HG03175 (cell line): Measurements from ENCODE around the gene KSR2.

ENCODE experiments used
- ATAC-seq: cut with Tn5 transposase; IDR thresholded peaks from one replicate; pipeline ENCODE4 v1.9.1; 2021; ENCODE audit warnings: mild to moderate bottlenecking, moderate library complexity; ENCODE audit not compliant: unreplicated experiment

Gene KSR2

DNA sequence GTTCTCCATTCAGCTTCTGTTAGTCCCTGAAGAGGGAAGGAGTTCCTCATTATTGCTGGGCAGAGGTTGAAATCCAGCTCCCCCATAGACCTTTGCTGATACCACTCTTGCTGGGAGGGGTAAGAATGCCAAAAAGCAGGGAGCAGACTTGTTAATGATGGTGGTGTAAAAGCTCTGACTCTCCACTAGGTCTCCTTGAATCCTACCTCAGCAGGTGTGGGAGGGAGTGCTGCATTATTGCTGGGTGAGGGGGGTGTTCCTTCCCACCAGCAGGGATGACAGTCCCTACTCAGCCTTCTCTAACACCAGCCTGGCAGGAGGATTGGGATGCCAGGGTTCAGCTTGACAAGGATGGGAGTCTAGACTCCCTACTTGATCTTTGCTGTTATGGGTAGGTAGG, 421.6 kb downstream of the KSR2 start:
- no peak for ATAC-seq

DNA sequence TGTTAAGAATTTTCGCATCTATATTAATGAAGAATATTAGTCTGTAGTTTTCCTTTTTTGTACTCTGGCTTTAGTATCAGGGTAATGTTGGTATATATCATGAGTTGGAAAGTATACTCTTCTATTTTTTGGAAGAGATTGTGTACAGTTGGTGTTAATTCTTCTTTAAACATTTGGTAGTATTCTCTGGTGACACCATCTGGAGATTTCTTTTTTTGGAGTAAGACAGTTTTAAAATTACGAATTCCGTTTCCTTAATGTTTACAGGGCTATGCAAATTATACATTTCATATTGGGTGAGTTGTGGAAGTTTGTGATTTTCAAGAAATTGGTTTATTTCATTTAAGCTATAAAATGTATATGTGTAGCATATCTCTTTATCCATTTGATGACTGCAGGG, 423.6 kb downstream of the KSR2 start:
- no peak for ATAC-seq

DNA sequence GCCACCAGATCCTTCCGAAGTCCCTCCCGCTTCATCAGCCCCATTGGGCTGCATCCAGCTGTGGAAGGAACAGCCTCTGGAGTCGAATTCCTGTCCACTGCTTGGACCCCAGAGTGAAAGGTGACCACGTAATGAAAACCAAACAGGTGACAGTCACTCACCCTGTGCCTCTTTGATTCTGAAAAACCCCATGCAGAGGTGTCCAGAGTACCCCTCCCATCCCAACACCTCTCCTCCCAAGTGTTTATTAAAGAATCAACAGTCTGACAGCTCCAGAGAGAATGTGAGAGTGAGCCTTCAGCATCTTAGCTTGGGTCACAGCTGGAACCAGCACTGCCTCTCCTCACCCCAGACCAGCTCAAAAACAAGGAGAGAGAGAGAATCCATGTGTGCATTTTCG, 428.8 kb downstream of the KSR2 start:
- no peak for ATAC-seq

DNA sequence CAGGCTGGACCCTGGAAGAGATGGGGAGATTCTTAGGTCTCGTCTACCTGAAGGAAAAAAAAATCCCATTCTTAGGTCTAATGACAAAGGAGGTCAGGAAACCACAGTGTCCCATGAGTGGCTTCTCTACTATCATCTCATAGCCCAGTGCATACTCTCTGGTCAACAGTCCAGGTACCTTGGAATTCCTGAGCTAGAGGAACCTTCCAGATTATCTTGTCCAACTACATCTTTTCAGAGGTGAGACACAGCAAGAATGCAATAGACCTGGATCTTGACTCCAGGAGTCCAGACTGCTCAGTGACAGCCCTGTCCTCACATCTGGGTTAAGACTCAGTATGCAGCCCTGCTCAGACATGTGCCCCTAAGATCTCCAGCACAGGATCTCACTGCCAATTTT, 429.9 kb downstream of the KSR2 start:
- no peak for ATAC-seq

DNA sequence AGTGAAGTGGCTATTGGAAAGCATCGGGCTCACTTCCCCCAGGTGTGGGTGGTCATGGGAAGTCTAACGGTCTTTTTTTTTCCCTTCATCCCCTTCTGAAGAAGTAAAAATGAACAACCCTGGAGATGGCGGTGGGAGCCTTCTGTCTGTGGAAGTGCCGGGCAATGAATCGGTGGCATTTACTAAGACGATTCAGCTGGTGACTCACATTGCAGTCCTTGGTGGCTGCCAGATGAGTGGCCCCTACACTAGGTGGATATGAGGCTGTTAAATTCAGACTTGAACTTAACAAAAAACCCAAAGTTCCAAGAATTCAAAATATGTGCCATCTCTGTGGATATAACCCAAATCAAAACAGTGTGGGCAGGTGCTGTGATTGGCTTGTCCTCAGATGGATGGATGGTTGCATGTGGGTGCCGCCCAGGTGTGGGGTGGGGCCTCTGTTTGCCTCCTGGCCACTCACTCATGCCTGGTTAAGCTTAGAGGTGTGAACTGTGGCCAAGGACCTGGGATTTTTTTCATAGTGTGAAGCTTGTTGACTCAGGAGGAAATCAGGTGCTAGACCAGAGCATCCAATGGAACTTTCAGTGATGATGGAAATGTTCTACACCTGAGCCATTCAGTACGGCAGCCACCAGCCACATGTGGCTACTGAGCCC, 430.6 kb downstream of the KSR2 start:
- ATAC-seq: no peak

DNA sequence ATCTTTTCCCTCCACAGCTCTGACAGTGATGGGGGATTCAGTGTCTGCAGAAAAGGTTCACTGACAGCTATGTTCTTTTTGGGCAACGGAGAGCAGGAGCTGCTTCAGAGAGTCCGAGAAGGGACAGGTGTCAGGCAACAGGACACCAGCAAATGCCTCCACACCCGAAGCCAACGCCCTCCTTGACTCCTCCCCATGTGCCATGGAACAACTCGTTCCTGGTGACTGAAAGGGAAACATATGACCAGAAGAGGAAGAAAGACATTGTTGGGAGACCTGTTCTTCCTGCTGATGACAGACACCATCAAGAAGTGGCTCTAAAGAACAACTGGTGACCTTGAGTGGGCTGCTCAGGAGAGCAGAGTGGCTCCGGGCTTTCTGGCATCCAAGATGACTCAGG, 435.1 kb downstream of the KSR2 start:
- ATAC-seq: no peak

DNA sequence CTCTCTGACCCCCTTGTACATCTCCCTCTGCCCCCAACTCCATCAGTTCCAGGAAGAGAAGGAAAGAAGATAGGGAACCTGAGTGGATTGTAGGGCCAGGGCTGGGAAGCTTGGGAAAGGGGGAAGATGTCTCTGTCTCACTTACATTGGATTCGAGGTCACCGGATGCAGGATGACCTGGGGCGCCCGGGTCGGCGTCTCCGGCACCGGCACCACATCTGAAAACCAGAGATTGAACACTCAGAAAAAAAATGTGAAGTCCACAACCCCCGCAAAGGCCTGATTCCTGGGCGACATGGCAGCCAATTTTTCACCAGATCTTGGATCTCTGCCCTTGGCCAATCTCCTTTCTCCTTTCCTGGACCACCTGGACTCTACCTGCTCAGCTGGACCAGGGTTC, 438.0 kb downstream of the KSR2 start:
- no peak for ATAC-seq

DNA sequence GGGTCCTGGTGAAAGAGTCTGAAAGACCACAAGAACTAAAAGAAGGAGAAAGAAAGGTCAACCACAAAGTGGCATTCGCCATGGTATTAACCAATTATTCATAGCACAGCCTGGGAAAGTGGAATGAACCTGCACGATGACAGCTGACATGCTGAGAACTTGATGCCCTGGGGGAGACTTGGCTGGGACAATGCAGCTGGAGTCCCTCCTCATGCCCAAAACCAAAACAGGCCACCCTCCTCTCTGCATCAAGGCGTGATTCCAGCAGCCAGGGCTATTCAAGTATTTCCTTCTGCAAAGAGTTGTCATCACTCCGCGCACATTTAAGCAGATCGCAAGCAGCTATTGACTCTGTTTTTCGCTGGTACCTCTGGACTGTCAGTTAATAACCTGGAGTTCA, 440.3 kb downstream of the KSR2 start:
- ATAC-seq: no peak

DNA sequence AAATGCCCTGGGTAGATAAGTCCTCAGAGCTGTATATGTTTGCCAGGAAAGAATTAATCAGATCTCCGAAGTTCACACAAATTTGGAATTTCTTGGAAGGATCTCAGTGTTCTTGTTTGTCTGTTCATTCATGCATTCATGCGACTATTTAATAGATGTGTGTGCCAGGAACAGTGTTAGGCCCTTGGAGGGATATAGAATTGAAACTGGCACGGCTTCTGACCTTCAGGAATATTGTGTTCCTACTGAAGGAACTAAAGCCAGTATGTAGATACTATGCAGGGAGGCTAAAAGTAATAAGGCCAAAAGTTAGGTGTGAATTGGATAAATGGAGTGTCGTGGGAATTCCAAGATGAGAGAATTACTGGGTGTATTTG, 441.3 kb downstream of the KSR2 start:
- no peak for ATAC-seq

DNA sequence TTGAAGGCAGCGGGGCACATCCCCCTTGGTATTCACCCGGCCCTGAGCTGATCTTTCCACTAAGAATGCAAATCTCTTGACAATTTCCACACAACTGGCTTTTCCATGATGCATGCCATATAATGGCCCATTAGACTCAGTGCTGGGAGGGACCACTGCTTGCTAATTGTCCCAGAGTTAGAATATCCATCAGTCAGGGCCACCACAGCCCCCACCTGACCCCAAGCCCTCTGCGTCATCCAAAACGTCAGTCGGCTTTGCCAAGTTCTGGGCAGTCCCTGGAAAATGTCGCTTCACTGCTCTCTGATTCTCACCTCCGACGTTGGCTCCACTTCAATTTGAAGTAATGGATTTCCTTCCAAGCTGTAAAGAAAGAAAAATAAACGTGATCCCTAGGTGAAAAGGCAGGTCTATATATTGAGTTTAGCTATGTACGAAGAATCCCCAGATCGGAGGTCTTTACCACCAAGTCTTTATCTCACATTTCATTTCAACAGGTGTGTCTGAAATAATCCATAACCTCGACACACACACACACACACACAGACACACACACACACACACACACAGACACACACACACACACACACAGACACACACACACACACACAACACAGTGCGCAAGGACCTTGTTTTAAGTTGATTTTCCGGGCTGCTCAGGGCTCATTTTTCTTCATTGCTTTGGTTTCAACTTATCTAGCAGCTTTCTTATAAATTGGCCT, 441.9 kb downstream of the KSR2 start:
- ATAC-seq: no peak

DNA sequence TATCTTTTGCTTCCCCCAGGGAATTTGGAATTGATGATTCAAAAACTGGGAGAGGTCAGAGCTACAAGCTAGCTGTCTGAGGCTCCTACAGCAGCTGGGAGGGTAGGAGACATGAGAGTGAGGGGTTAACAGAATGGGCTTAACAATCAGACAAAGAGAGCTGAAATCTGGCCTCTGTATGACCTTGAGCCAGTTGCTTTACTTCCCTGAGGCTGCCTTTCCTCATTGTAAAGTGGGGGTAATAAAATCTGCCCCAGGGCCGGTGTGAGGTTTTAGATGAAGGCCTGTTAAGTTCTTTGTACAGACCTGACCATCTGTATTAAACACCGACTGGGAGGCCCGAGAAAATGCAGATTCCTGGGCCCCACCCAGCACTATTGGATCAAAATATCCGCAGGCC, 443.0 kb downstream of the KSR2 start:
- no peak for ATAC-seq

DNA sequence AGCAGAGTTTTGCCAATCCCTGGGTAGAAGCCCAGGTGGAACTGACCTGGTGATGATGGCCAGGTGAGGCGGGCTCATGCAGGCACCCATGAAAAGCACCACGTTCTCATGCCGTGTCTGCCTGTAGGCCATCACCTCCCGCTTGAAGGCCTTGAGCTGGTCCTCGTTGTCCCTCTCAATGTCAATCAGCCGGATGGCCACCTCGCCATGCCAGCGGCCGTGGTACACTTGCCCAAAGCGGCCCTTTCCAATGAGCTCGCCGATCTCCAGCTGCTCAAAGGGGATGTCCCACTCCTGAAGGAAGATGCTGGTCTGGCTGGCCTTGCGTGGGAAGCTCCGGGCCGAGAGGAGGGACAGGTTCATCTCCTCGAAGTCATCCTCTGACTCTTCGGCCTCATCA, 444.0 kb downstream of the KSR2 start:
- no peak for ATAC-seq

DNA sequence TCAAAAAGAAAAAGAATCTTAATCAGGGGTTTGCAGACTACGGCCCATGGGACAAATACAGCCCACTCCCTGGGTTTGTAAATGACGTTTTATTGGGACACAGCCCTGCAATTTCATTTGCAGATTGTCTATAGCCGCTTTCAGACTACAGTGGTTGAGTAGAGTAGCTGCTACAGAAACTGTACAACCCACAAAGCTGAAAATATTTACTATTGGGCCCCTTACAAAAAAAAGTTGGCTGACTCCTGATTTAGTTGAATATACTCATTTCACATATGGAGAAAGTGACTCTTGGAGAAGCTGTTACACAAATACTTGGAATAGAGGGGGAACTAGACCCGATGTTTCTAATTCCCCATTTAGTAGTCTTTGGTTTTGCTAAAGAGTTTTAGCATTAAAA, 444.8 kb downstream of the KSR2 start:
- no peak for ATAC-seq

DNA sequence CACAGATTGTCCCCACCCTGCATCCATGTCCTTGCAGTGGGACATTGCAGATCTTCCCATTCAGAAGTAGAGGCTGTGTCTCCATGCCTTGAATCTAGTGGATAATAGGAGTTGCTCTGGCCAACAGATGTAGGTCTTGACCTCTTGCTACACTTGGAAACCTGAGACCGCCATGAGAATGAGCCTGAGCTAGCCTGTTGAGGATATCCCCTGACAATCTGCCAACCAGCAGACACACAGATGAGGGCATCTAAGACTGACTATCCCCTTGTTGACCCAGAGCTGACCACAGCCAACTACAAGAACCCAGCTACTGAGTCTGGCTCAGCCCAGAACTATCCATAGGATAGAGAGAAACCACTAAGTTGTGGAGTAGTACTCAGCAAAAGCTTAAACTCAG, 446.2 kb downstream of the KSR2 start:
- ATAC-seq: no peak

DNA sequence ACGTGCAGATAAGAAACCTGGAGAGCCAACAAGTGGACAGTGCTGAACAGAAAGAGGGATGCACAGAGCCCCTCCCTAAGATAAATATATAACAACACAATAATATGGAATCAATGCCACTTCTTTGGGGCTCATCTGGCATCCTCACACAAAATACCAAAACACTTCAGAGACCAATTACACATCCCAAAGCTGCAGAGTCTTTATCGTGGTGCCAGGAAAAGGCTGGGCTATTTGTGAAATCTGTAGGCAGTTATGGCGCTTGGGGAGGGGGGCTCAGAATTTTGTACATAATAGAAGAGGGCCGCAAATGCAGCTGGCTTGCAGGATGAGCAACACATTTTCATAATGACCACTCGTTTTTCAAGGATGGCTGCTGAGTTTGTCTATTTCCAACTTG, 446.9 kb downstream of the KSR2 start:
- no peak for ATAC-seq

DNA sequence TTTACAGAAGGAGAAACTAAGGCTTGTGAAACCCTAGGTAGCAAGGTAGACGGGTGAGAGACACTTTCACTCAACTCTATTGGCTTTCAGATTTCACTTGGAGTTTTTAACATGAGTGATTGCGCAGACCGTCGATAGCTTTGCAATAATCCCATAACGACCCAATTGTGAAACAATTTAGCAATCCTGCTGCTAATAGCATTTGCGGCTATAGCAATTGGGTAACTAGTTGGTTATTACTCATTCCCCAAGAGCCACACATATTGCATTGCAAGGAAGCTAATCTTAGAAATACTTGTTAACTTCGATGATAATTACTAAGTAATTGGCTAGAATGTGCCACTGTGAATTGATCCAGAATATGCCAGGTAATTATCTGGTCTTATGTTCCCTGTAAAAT, 447.4 kb downstream of the KSR2 start:
- ATAC-seq: no peak

DNA sequence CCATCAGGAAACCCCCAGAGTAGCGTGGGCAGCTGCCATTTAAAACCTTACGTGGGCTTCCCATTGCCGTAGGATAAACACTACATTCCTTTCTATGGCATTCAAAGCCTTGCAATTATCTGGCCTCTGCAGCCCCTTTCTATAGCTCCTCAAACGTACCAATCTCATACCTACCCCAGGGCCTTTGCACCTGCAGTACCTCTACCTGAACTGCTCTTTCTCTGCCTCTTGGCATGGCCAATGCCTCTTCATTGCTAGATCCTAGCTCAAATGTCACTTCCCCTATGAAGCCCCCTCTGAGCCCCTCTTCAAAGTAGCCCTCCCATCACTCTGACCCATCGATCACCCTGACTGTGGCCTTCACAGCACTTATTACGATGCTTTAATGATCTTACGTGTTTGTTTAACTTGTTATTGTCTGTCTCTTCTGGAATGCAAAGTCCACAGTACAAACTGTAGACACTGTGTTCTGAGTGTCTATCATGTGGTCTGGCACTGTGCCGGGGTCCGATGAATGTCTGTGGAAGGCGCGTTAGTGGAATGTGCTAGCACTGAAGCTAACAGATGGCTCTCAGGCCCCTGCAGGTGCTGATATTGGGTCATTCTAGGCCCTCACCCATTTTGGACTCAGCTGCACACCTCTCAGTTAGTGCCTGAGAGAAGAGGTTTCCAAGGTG, 450.1 kb downstream of the KSR2 start:
- ATAC-seq: no peak

DNA sequence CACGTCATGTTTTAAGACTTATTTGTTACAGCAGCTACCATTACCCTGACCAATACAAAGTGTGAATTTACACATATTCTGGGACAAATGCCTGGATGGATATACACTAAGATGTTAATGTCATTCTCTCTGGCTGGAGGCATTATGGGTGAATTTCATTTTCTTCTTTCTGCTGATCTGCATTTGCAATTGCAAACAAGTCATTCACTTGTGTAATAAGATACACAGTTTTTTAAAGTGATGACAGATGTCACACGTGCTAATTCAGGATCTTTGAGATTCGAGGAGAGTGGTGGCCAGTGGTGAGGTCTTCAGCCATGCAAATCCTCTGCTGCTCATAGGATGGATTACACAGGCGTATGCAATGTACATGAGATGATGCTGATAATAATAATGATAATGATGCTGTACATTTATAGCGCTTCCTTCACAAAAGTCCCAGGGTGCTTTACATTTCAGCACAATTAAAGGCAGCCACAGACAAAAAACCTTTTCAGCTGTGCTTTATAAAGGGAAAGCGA, 451.5 kb downstream of the KSR2 start:
- ATAC-seq: no peak

DNA sequence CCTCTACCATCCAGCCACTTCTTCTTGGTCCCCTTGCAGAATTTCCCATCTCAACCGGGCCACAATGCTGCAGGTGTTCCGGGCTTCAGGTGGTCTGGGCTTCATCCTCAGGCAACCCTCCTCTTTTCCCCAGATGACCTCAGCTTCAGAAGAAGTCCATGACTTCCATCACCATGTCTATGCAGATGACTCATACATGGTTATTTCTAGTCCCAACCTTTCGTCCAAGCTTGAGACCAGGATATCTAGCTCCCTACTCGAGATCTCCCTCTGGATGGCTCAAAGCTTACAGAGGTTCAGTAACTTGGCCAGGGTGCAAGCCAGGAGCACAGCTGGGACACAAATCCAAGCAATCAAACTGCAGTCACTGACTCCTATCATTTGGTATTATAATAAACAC, 452.8 kb downstream of the KSR2 start:
- no peak for ATAC-seq

DNA sequence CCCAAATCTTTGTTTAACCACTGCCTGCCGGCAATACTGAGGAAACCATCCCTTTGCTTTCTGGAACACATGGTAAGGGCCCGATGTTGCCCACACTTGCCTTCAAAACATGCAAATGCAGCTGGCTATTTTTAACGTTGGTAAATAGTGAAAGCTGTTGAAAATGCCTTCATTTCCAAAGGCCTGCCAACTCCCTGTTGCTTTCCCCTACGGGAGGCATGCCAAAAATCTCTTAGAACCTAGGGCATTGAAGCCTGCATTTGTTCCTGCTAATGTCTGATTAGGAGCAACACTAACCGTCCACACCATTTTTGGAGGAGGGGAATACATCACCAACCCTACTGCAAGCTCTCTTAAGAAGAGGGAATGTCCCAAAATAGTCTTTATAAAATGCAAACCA, 454.8 kb downstream of the KSR2 start:
- no peak for ATAC-seq

DNA sequence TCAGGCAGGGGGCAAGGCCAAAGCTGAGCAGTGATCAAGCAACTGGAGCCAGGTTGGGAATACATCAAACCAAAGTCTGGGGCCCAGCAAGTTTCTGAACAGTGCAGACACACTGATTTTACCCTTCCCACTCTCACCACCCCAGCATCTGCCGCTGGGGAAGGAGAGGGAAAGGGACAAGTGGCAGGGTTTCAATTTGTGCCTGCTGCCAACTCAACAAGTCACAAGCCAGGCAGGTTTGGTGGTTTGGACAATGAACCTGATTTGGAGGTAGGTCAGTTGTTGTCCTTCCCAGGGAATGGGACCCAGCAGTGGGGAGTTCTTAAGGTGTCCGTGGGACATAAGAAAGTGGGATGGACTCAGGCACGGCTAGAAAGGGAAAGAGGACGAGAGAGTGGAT, 455.4 kb downstream of the KSR2 start:
- no peak for ATAC-seq

DNA sequence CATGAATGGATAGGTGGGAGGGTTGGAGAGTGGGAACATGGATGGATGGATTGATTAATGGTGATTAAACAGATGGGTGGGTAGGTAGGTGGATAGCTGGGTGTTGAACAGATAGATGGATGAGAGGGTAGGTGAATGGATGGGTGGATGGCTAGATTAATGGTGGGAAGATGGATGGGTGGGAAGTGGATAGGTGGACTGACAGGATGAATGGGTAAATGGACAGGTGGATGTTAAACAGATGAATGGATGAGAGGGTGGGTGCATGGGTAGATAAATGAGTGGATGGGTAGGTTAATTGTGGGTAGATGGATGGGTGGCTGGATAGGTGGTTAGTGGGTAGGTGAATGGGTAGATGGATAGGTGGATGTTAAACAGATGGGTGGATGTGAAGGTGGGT, 460.3 kb downstream of the KSR2 start:
- ATAC-seq: no peak
